Endometrial microvascular endothelial cells (primary cell): ENCODE data around the gene CDH20. TPM values are rescaled to one million over a fixed set of nuclear protein-coding genes. Genes with fewer than 3 reads are reported as not detected.

ENCODE experiments used
- in situ Hi-C: cut with HindIII; loops from 2 replicates; pipeline ENCODE4 v1.10.0; 2017; ENCODE audit warnings: low sequenced_read_pairs, low pct_unique_long_range_greater_than_20kb; ENCODE audit errors: inconsistent ontology term
- total RNA-seq: library from RNA; depleted of rRNA; stranded (reverse); fragments of >200 nt; gene quantifications from one replicate; pipeline ENCODE4 v1.2.3, GENCODE V29; 2015; ENCODE audit errors: inconsistent ontology term

CDH20 gene
- total RNA-seq, 1 donor from 2014 or later: 0.09 TPM

- in situ Hi-C loops: no loop called here
Measured at GRCh38 chr18:61553045-61553659, 219.9 kb downstream of the CDH20 start.

GRCh38 chr18:61554117-61554776 is 221.0 kb downstream of the CDH20 start:
- in situ Hi-C loops: no loop called here

GRCh38 chr18:61554946-61555361 is 221.7 kb downstream of the CDH20 start:
- in situ Hi-C loops: no loop called here

GRCh38 chr18:61556316-61556715 is 223.1 kb downstream of the CDH20 start:
- in situ Hi-C loops: no loop called here

- in situ Hi-C loops: no loop called here
Measured at GRCh38 chr18:61556862-61557261, 223.6 kb downstream of the CDH20 start.

- in situ Hi-C loops: no loop called here
Measured at GRCh38 chr18:61569176-61569892, 236.1 kb downstream of the CDH20 start.

- in situ Hi-C loops: no loop called here
Measured at GRCh38 chr18:61570070-61570469, 236.8 kb downstream of the CDH20 start.

GRCh38 chr18:61572084-61572655 is 238.9 kb downstream of the CDH20 start:
- in situ Hi-C loops: no loop called here

- in situ Hi-C loops: no loop called here
Measured at GRCh38 chr18:61572871-61573270, 239.6 kb downstream of the CDH20 start.

- in situ Hi-C loops: no loop called here
Measured at GRCh38 chr18:61574665-61575064, 241.4 kb downstream of the CDH20 start.

- in situ Hi-C loops: no loop called here
Measured at GRCh38 chr18:61575419-61575818, 242.2 kb downstream of the CDH20 start.

GRCh38 chr18:61578846-61579245 is 245.6 kb downstream of the CDH20 start:
- in situ Hi-C loops: no loop called here

GRCh38 chr18:61579581-61579980 is 246.4 kb downstream of the CDH20 start:
- in situ Hi-C loops: no loop called here

- in situ Hi-C loops: no loop called here
Measured at GRCh38 chr18:61580046-61580445, 246.8 kb downstream of the CDH20 start.

- in situ Hi-C loops: no loop called here
Measured at GRCh38 chr18:61581578-61582201, 248.5 kb downstream of the CDH20 start.

GRCh38 chr18:61582202-61582710 is 249.0 kb downstream of the CDH20 start:
- in situ Hi-C loops: no loop called here

GRCh38 chr18:61583548-61583947 is 250.3 kb downstream of the CDH20 start:
- in situ Hi-C loops: no loop called here

- in situ Hi-C loops: no loop called here
Measured at GRCh38 chr18:61587865-61588264, 254.6 kb downstream of the CDH20 start.

GRCh38 chr18:61589053-61589723 is 256.0 kb downstream of the CDH20 start:
- in situ Hi-C loops: no loop called here
